Measurements from ENCODE around the gene DNAJA1.

GRCh38 chr9:33023661-33024060 is 1.4 kb upstream of the DNAJA1 start:
- TF ChIP-seq, protein P1, sequence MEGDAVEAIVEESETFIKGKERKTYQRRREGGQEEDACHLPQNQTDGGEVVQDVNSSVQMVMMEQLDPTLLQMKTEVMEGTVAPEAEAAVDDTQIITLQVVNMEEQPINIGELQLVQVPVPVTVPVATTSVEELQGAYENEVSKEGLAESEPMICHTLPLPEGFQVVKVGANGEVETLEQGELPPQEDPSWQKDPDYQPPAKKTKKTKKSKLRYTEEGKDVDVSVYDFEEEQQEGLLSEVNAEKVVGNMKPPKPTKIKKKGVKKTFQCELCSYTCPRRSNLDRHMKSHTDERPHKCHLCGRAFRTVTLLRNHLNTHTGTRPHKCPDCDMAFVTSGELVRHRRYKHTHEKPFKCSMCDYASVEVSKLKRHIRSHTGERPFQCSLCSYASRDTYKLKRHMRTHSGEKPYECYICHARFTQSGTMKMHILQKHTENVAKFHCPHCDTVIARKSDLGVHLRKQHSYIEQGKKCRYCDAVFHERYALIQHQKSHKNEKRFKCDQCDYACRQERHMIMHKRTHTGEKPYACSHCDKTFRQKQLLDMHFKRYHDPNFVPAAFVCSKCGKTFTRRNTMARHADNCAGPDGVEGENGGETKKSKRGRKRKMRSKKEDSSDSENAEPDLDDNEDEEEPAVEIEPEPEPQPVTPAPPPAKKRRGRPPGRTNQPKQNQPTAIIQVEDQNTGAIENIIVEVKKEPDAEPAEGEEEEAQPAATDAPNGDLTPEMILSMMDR (IDR thresholded peaks at IDR 0.05) = no peak
- TF ChIP-seq POLR2A (IDR thresholded peaks at IDR 0.05) = no peak
